Measurements from ENCODE around the gene CMTM5.

DNA sequence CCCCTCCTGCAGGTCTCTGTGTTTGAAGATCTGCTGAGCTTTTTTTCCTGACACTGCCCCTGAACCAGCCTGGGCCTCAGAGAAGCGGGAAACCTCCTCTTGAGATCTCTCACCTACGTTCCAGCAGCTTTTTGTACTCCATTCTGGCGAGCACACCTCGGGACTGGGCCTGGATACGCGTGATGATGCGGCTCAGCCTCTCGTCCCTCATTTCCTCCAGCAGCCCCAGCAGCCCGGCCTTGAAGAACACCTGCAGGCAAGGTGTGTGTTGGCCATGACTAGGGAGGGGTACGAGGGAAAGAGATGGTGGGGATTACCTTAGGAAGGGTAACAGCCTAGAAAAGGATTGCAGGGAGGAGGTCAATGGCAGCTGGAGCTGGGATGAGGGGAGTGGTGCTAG, 48.3 kb downstream of the CMTM5 start:
- TF ChIP-seq, protein P1, sequence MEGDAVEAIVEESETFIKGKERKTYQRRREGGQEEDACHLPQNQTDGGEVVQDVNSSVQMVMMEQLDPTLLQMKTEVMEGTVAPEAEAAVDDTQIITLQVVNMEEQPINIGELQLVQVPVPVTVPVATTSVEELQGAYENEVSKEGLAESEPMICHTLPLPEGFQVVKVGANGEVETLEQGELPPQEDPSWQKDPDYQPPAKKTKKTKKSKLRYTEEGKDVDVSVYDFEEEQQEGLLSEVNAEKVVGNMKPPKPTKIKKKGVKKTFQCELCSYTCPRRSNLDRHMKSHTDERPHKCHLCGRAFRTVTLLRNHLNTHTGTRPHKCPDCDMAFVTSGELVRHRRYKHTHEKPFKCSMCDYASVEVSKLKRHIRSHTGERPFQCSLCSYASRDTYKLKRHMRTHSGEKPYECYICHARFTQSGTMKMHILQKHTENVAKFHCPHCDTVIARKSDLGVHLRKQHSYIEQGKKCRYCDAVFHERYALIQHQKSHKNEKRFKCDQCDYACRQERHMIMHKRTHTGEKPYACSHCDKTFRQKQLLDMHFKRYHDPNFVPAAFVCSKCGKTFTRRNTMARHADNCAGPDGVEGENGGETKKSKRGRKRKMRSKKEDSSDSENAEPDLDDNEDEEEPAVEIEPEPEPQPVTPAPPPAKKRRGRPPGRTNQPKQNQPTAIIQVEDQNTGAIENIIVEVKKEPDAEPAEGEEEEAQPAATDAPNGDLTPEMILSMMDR (IDR thresholded peaks at IDR 0.05), result no peak
- TF ChIP-seq TCF7L2 (IDR thresholded peaks at IDR 0.05; ENCODE audit: low read depth, low read length), result no peak
- TF ChIP-seq, protein P2, sequence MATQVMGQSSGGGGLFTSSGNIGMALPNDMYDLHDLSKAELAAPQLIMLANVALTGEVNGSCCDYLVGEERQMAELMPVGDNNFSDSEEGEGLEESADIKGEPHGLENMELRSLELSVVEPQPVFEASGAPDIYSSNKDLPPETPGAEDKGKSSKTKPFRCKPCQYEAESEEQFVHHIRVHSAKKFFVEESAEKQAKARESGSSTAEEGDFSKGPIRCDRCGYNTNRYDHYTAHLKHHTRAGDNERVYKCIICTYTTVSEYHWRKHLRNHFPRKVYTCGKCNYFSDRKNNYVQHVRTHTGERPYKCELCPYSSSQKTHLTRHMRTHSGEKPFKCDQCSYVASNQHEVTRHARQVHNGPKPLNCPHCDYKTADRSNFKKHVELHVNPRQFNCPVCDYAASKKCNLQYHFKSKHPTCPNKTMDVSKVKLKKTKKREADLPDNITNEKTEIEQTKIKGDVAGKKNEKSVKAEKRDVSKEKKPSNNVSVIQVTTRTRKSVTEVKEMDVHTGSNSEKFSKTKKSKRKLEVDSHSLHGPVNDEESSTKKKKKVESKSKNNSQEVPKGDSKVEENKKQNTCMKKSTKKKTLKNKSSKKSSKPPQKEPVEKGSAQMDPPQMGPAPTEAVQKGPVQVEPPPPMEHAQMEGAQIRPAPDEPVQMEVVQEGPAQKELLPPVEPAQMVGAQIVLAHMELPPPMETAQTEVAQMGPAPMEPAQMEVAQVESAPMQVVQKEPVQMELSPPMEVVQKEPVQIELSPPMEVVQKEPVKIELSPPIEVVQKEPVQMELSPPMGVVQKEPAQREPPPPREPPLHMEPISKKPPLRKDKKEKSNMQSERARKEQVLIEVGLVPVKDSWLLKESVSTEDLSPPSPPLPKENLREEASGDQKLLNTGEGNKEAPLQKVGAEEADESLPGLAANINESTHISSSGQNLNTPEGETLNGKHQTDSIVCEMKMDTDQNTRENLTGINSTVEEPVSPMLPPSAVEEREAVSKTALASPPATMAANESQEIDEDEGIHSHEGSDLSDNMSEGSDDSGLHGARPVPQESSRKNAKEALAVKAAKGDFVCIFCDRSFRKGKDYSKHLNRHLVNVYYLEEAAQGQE (IDR thresholded peaks at IDR 0.05; ENCODE audit: insufficient read depth in 1 of 2, low read depth in 2 of 2, low read length in 1 of 2), result no peak
- no peak for TF ChIP-seq SIN3A (IDR thresholded peaks at IDR 0.05; ENCODE audit: borderline replicate concordance, insufficient read depth, low read depth, low read length)
